Upper lobe of left lung (tissue), 6 donors: Measurements from ENCODE around the gene LIAS. TPM values are rescaled to one million over a fixed set of nuclear protein-coding genes. Genes with fewer than 3 reads are reported as not detected.

Source experiments
- ATAC-seq, 2 donors: fragments of 200-7000 bp; cut with Tn5 transposase; one replicate each; pipeline ENCODE4 v1.9.1; 2022; ENCODE audit warnings: mild to moderate bottlenecking in 2 of 2, moderate library complexity in 2 of 2; ENCODE audit not compliant: low FRiP score in 2 of 2
- DNase-seq, 2 donors: peaks; one replicate each; pipeline ENCODE4 v3.0.0-alpha.2; 2019 to 2020
- H3K27ac ChIP-seq, 4 donors: fragments of 200-600 bp; sonication (generic); one replicate each; pipeline ENCODE4 v1.5.1; 2016 to 2019
- H3K27me3 ChIP-seq, 4 donors: fragments of 200-600 bp; sonication (generic); one replicate each; pipeline ENCODE4 v1.5.1; 2017 to 2019
- H3K36me3 ChIP-seq, 4 donors: fragments of 200-600 bp; sonication (generic); one replicate each; pipeline ENCODE4 v1.5.1; 2016 to 2019
- H3K4me1 ChIP-seq, 4 donors: fragments of 200-600 bp; sonication (generic); one replicate each; pipeline ENCODE4 v1.5.1; 2018 to 2019
- H3K4me3 ChIP-seq, 4 donors: fragments of 200-600 bp; sonication (generic); one replicate each; pipeline ENCODE4 v1.5.1; 2017 to 2019; ENCODE audit warnings: mild to moderate bottlenecking in 2 of 4, moderate library complexity in 1 of 4
- H3K9me3 ChIP-seq, 4 donors: fragments of 200-600 bp; sonication (generic); one replicate each; pipeline ENCODE4 v1.5.1; 2018 to 2019
- EP300 ChIP-seq, 4 donors: sonication (generic); formaldehyde crosslinking; IDR thresholded peaks; one replicate each; pipeline ENCODE4 v1.5.1; 2017; ENCODE audit warnings: antibody characterized with exemption in 4 of 4, control low read depth in 2 of 4
- POLR2A ChIP-seq, 4 donors: fragments of 450-650 bp; IDR thresholded peaks; one replicate each; pipeline ENCODE4 v1.5.1; 2016 to 2017; ENCODE audit warnings: antibody characterized with exemption in 4 of 4, mild to moderate bottlenecking in 2 of 4
- POLR2AphosphoS5 ChIP-seq, 2 donors: sonication (generic); formaldehyde crosslinking; IDR thresholded peaks; one replicate each; pipeline ENCODE4 v1.5.1; 2017; ENCODE audit warnings: antibody characterized with exemption in 2 of 2
- WGBS, 2 donors: methylation state at CpG; one replicate each; pipeline ENCODE4 v1.1.5; 2017 to 2018; 5-methylcytosine and 5-hydroxymethylcytosine counted together
- total RNA-seq, 6 donors: library from RNA; depleted of rRNA in 4 of 6; stranded (reverse); fragments of >200 nt in 4 of 6; gene quantifications; one replicate each; pipeline versions ENCODE4 v1.1.0 to v1.2.1, GENCODE V29; 2016 to 2021
- TF ChIP-seq, protein P1 (sequence below), 6 experiments: fragments of 450-650 bp in 4 of 6; fragments of 200-600 bp in 2 of 6; sonication (generic) in 2 of 6; IDR thresholded peaks; one replicate each; pipeline ENCODE4 v1.5.1; 2016 to 2019; ENCODE audit warnings: antibody characterized with exemption in 6 of 6
- donor health status: DM: no; HTN: no; CAD: no; lungs with moderate emphysema.
- donor health status: DM: no; HTN: yes; CAD: no; lungs with severe emphysema.

The LIAS gene
- total RNA-seq, 6 donors from 2014 or later, result 4.9 to 23.0 (median 10.8) TPM

DNA sequence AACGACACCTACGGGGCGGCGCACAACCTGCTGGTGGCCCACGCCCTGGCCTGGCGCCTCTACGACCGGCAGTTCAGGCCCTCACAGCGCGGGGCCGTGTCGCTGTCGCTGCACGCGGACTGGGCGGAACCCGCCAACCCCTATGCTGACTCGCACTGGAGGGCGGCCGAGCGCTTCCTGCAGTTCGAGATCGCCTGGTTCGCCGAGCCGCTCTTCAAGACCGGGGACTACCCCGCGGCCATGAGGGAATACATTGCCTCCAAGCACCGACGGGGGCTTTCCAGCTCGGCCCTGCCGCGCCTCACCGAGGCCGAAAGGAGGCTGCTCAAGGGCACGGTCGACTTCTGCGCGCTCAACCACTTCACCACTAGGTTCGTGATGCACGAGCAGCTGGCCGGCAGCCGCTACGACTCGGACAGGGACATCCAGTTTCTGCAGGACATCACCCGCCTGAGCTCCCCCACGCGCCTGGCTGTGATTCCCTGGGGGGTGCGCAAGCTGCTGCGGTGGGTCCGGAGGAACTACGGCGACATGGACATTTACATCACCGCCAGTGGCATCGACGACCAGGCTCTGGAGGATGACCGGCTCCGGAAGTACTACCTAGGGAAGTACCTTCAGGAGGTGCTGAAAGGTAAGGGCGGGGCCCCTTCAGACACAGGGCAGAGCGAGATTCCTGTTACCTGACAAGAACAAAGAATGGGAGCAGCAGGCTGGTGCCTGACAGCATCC, 11.8 kb upstream of the LIAS start:
- H3K4me3 ChIP-seq, result peak overlapping the region; percentile 21 to 57 (median 45)
- ATAC-seq (peak; percentile 83 to 92), DNase-seq (peak; percentile 77 to 92)
- no peaks in the 10 kb centered on the region for H3K27me3 ChIP-seq
- peak overlapping the region; percentile 28 to 75 (median 55) for H3K27ac ChIP-seq
- H3K4me1 ChIP-seq, result peaks cover 6 to 15% (median 13%) of the 10 kb centered on the region in 4 donors
- peaks cover 0 to 25% (median 6%) of the 10 kb centered on the region in 4 donors for H3K36me3 ChIP-seq
- H3K9me3 ChIP-seq, result no peaks in the 10 kb centered on the region
- WGBS, 2 donors, result 4 to 20% methylated on average over 20 to 50 of the region's 61 CpGs
- TF ChIP-seq, protein P1, sequence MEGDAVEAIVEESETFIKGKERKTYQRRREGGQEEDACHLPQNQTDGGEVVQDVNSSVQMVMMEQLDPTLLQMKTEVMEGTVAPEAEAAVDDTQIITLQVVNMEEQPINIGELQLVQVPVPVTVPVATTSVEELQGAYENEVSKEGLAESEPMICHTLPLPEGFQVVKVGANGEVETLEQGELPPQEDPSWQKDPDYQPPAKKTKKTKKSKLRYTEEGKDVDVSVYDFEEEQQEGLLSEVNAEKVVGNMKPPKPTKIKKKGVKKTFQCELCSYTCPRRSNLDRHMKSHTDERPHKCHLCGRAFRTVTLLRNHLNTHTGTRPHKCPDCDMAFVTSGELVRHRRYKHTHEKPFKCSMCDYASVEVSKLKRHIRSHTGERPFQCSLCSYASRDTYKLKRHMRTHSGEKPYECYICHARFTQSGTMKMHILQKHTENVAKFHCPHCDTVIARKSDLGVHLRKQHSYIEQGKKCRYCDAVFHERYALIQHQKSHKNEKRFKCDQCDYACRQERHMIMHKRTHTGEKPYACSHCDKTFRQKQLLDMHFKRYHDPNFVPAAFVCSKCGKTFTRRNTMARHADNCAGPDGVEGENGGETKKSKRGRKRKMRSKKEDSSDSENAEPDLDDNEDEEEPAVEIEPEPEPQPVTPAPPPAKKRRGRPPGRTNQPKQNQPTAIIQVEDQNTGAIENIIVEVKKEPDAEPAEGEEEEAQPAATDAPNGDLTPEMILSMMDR (IDR thresholded peaks at IDR 0.05), result peak in 4 of 6 experiments; percentile 32 to 75 (median 47)
- TF ChIP-seq POLR2A (IDR thresholded peaks at IDR 0.05) (peak in 1 of 4 donors; percentile 5), EP300 (IDR thresholded peaks at IDR 0.05) (no peak)

- ATAC-seq (no peak), DNase-seq (no peak)
- no peak overlapping the region for H3K4me3 ChIP-seq
- H3K27me3 ChIP-seq, result no peaks in the 10 kb centered on the region
- H3K9me3 ChIP-seq, result no peaks in the 10 kb centered on the region
- H3K4me1 ChIP-seq, result peaks cover 9 to 19% (median 15%) of the 10 kb centered on the region in 4 donors
- TF ChIP-seq POLR2AphosphoS5 (IDR thresholded peaks at IDR 0.05), result no peak
- TF ChIP-seq, protein P1 (IDR thresholded peaks at IDR 0.05), result no peak
- no peak for TF ChIP-seq EP300 (IDR thresholded peaks at IDR 0.05)
- TF ChIP-seq POLR2A (IDR thresholded peaks at IDR 0.05), result no peak
- peaks cover 32 to 61% (median 41%) of the 10 kb centered on the region in 4 donors for H3K36me3 ChIP-seq
- 58 to 71% methylated on average over 2 of the region's 2 CpGs for WGBS, 2 donors
- H3K27ac ChIP-seq, result no peak overlapping the region
Observed at GRCh38 chr4:39450618-39451017, 8.2 kb upstream of the LIAS start.

DNA sequence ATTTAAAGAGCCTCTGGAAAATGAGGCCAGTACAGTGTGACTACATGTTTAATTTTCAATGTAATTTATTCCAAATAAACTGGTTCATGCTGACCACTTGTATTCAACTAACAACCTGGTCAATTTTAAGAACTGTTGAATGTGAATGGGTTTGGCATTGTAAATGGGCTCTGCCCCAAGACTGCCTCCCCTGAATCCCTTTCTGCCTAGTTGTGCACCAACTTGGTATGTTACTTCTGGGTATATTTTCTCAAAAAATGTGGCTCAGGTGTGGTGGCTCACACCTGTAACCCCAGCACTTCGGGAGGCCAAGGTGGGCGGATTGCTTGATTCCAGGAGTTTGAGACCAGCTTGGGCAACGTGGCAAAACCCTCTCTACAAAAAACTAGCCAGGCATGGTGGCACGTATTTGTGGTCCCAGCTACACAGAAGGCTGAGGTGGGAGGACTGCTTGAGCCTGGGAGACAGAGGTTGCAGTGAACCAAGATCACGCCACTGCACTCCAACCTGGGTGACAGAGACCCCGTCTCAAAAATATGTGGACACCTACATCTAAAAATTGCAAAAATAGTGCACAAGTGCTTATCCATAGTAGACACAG, 7.3 kb upstream of the LIAS start:
- DNase-seq, result no peak
- TF ChIP-seq, protein P1 (IDR thresholded peaks at IDR 0.05), result no peak
- no peak for TF ChIP-seq POLR2AphosphoS5 (IDR thresholded peaks at IDR 0.05)
- TF ChIP-seq POLR2A (IDR thresholded peaks at IDR 0.05), result peak in 1 of 4 donors; percentile 7
- no peak for TF ChIP-seq EP300 (IDR thresholded peaks at IDR 0.05)
- no peak overlapping the region for H3K4me3 ChIP-seq
- WGBS, 2 donors, result 87 to 90% methylated on average over 6 of the region's 6 CpGs
- peaks cover 16 to 27% (median 20%) of the 10 kb centered on the region in 4 donors for H3K4me1 ChIP-seq
- H3K36me3 ChIP-seq, result peaks cover 38 to 70% (median 50%) of the 10 kb centered on the region in 4 donors
- no peaks in the 10 kb centered on the region for H3K9me3 ChIP-seq
- H3K27ac ChIP-seq, result no peak overlapping the region
- no peaks in the 10 kb centered on the region for H3K27me3 ChIP-seq
- ATAC-seq, result no peak

- DNase-seq (no peak), ATAC-seq (no peak)
- TF ChIP-seq POLR2AphosphoS5 (IDR thresholded peaks at IDR 0.05) (no peak), EP300 (IDR thresholded peaks at IDR 0.05) (no peak), POLR2A (IDR thresholded peaks at IDR 0.05) (no peak)
- TF ChIP-seq, protein P1 (IDR thresholded peaks at IDR 0.05), result no peak
- 88 to 93% methylated on average over 6 of the region's 6 CpGs for WGBS, 2 donors
- peaks cover 43 to 78% (median 56%) of the 10 kb centered on the region in 4 donors for H3K36me3 ChIP-seq
- H3K9me3 ChIP-seq, result no peaks in the 10 kb centered on the region
- no peak overlapping the region for H3K27ac ChIP-seq
- H3K4me1 ChIP-seq, result peaks cover 16 to 27% (median 23%) of the 10 kb centered on the region in 4 donors
- no peak overlapping the region for H3K4me3 ChIP-seq
- no peaks in the 10 kb centered on the region for H3K27me3 ChIP-seq
Observed at GRCh38 chr4:39452153-39452859, 6.5 kb upstream of the LIAS start.
